Trophoblast cell (in vitro differentiated cells and primary cell): ENCODE results near the gene GRIK5.

Experiments
- DNase-seq, 2 donors: peaks; one replicate each; pipeline ENCODE4 v3.0.0-alpha.2; 2016
- H2AFZ ChIP-seq: 2 replicates; pipeline ENCODE4 v1.6.1; 2013; ENCODE audit warnings: low read length, moderate library complexity, mild to moderate bottlenecking; ENCODE audit not compliant: insufficient read depth, poor library complexity
- H2AK5ac ChIP-seq: 2 replicates; pipeline ENCODE4 v1.6.1; 2013; ENCODE audit warnings: mild to moderate bottlenecking, low read length
- H2BK120ac ChIP-seq: 2 replicates; pipeline ENCODE4 v1.6.1; 2013; ENCODE audit warnings: low read length, mild to moderate bottlenecking, moderate library complexity; ENCODE audit not compliant: insufficient read depth, poor library complexity
- H2BK12ac ChIP-seq: 2 replicates; pipeline ENCODE4 v1.6.1; 2013; ENCODE audit warnings: mild to moderate bottlenecking, low read length, moderate library complexity
- H2BK5ac ChIP-seq: 2 replicates; pipeline ENCODE4 v1.6.1; 2013; ENCODE audit warnings: low read length, low read depth, moderate library complexity, mild to moderate bottlenecking; ENCODE audit not compliant: poor library complexity
- H3K14ac ChIP-seq: 2 replicates; pipeline ENCODE4 v1.6.1; 2013; ENCODE audit warnings: mild to moderate bottlenecking, low read length
- H3K18ac ChIP-seq: 2 replicates; pipeline ENCODE4 v1.6.1; 2013; ENCODE audit warnings: mild to moderate bottlenecking, low read length
- H3K23ac ChIP-seq: 2 replicates; pipeline ENCODE4 v1.6.1; 2013; ENCODE audit warnings: low read length
- H3K27ac ChIP-seq: 2 replicates; pipeline ENCODE4 v1.5.1; 2013; ENCODE audit warnings: low read depth, mild to moderate bottlenecking, inconsistent platforms, low read length, moderate library complexity
- H3K27me3 ChIP-seq: 2 replicates; pipeline ENCODE4 v1.6.1; 2013; ENCODE audit warnings: inconsistent platforms, mild to moderate bottlenecking, low read length, moderate library complexity; ENCODE audit not compliant: insufficient read depth
- H3K36me3 ChIP-seq, 2 experiments: 1 replicate in 1 of 2; 2 replicates in 1 of 2; pipeline ENCODE4 v1.6.1; 2013; ENCODE audit warnings: low read length in 2 of 2, mild to moderate bottlenecking in 2 of 2, moderate library complexity in 1 of 2; ENCODE audit not compliant: insufficient read depth in 2 of 2, control insufficient read depth in 1 of 2
- H3K4ac ChIP-seq: 2 replicates; pipeline ENCODE4 v1.6.1; 2013; ENCODE audit warnings: low read depth, mild to moderate bottlenecking, low read length, moderate library complexity
- H3K4me1 ChIP-seq, 2 experiments: 1 replicate in 1 of 2; 2 replicates in 1 of 2; pipeline ENCODE4 v1.6.1; 2013; ENCODE audit warnings: low read length in 2 of 2, mild to moderate bottlenecking in 2 of 2, moderate library complexity in 1 of 2; ENCODE audit not compliant: insufficient read depth in 2 of 2, control insufficient read depth in 1 of 2
- H3K4me2 ChIP-seq: 2 replicates; pipeline ENCODE4 v1.6.1; 2013; ENCODE audit warnings: inconsistent platforms, mild to moderate bottlenecking, low read length, moderate library complexity
- H3K4me3 ChIP-seq: 2 replicates; pipeline ENCODE4 v1.5.1; 2013; ENCODE audit warnings: mild to moderate bottlenecking, low read depth, low read length, inconsistent platforms
- H3K79me1 ChIP-seq: one replicate; pipeline ENCODE4 v1.6.1; 2013; ENCODE audit warnings: low read length
- H3K79me2 ChIP-seq: 2 replicates; pipeline ENCODE4 v1.6.1; 2013; ENCODE audit warnings: low read length, mild to moderate bottlenecking; ENCODE audit not compliant: control insufficient read depth, insufficient read depth, poor library complexity
- H3K9ac ChIP-seq: 2 replicates; pipeline ENCODE4 v1.6.1; 2013; ENCODE audit warnings: mild to moderate bottlenecking, low read length
- H3K9me3 ChIP-seq: 2 replicates; pipeline ENCODE4 v1.6.1; 2013; ENCODE audit warnings: low read depth, mild to moderate bottlenecking, control low read depth, inconsistent platforms, low read length; ENCODE audit not compliant: insufficient read depth
- H4K12ac ChIP-seq: 2 replicates; pipeline ENCODE4 v1.6.1; 2013; ENCODE audit warnings: low read depth, mild to moderate bottlenecking, low read length, moderate library complexity
- H4K8ac ChIP-seq: 2 replicates; pipeline ENCODE4 v1.6.1; 2013; ENCODE audit warnings: low read depth, mild to moderate bottlenecking, low read length, moderate library complexity
- H4K91ac ChIP-seq: one replicate; pipeline ENCODE4 v1.6.1; 2013; ENCODE audit warnings: low read depth, mild to moderate bottlenecking, low read length, moderate library complexity
- WGBS: extraction: QIAGEN DNeasy Blood & Tissue Kit; methylation state at CpG from one replicate; pipeline ENCODE4 v1.1.7; 2013; ENCODE audit warnings: missing lambda C conversion rate; ENCODE audit not compliant: insufficient read length, insufficient coverage; ENCODE audit errors: extremely low coverage; 5-methylcytosine and 5-hydroxymethylcytosine counted together

Gene GRIK5

DNA sequence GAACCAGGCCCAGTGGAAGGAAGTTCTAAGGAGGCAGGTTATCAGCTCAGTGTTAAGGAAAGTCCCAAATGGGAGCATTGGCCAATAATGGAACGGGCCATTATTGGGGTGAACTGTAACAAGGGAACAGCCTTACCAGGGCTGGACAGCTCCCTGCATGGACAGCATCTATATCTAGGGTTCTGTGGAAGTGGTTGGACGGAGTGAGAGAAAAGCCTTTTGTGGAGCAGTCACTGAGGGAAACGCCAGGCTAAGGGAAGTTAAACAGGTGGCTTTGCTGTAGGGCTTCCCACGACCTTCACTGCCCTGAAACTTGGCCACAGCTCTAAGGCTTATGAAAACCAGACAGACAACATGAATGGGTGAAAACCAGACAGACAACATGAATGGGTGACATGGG, 45.2 kb upstream of the GRIK5 start:
- Histone ChIP-seq H3K79me1 (peaks cover 2% of the 10 kb centered on the region), H2BK120ac (no peak overlapping the region), H3K18ac (no peak overlapping the region), H3K4me2 (no peak overlapping the region), H3K14ac (no peak overlapping the region), H3K9me3 (peaks cover 2% of the 10 kb centered on the region), H4K8ac (no peak overlapping the region), H3K79me2 (no peaks in the 10 kb centered on the region), H2AK5ac (no peak overlapping the region), H3K23ac (no peak overlapping the region), H4K12ac (no peak overlapping the region), H3K27ac (no peak overlapping the region), H3K4me3 (no peak overlapping the region), H3K9ac (no peak overlapping the region), H3K4me1 (peaks cover 9 to 21% of the 10 kb centered on the region in 2 experiments), H3K27me3 (no peaks in the 10 kb centered on the region), H2BK5ac (no peak overlapping the region), H2AFZ (no peak overlapping the region), H3K36me3 (no peaks in the 10 kb centered on the region), H4K91ac (no peak overlapping the region), H3K4ac (no peak overlapping the region), H2BK12ac (no peak overlapping the region)
- WGBS = no CpG with 5 or more reads among the region's 4 CpGs
- no peak for DNase-seq

DNA sequence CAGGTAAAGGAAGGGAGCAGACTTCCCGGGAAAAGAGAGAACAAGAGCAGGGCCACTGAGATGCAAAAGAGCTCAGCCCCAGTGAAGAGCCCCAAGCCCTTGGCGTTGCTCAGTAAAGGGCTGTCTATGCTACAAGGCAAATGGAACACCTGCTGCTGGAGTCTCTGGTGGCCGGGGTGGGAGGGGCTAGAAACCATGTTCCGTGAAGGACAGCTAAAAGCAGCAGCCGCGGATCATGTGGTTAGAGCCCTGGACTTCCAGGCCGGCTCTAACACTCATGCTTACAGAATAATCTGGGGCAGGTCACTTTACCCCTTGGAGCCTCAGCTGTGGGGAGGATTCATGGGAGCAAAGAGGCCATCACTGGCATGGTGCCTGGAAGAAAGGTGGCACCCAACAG, 44.4 kb upstream of the GRIK5 start:
- H4K91ac ChIP-seq = peak overlapping the region; percentile 22
- peaks cover 2% of the 10 kb centered on the region for H3K9me3 ChIP-seq
- peaks cover 9 to 21% of the 10 kb centered on the region in 2 experiments for H3K4me1 ChIP-seq
- no peak overlapping the region for H2BK5ac ChIP-seq
- H2BK12ac ChIP-seq = no peak overlapping the region
- H3K4me2 ChIP-seq = no peak overlapping the region
- H3K27ac ChIP-seq = no peak overlapping the region
- no peak overlapping the region for H4K8ac ChIP-seq
- no peaks in the 10 kb centered on the region for H3K79me2 ChIP-seq
- no peak overlapping the region for H4K12ac ChIP-seq
- DNase-seq = no peak
- no peak overlapping the region for H3K4me3 ChIP-seq
- H3K27me3 ChIP-seq = no peaks in the 10 kb centered on the region
- no peak overlapping the region for H3K18ac ChIP-seq
- peaks cover 2% of the 10 kb centered on the region for H3K79me1 ChIP-seq
- H2AK5ac ChIP-seq = no peak overlapping the region
- H3K14ac ChIP-seq = no peak overlapping the region
- no peaks in the 10 kb centered on the region for H3K36me3 ChIP-seq
- no peak overlapping the region for H2AFZ ChIP-seq
- no peak overlapping the region for H3K4ac ChIP-seq
- no peak overlapping the region for H3K23ac ChIP-seq
- H3K9ac ChIP-seq = no peak overlapping the region
- H2BK120ac ChIP-seq = no peak overlapping the region
- no CpG with 5 or more reads among the region's 7 CpGs for WGBS

DNA sequence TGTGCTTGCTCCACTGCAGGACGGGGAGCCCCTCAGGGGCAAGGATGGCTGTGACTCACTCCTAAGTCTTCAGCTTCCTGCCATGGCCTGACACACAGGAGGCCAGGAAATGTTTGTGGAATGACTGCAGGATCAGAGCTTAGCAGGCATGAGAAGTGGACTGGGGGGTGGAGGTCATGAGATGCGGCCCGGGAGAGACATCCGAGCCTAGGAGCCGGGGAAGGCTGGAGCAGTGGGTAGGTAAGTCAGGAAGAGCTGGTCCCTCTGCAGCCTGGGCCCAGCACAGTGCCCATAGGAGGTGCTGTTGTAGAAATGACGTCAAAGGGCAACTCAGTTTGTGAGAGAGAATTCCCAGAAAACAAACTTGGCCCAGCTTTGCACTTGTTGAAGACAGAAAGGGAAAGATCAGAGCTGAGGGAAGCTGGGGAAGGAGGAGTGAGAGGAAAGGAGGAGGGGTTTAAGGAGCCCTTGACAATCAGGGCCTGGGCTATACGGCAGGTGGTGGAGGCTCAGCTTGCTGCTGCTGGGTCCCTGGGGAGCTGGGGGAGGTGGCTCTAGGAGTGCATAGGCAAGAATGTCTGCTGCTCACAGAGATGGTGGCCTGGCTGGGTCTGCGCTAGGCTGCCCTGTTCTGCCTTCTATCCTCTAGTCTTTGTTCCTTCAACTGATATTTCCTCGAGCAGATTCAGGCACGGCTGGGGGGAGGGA, 43.8 kb upstream of the GRIK5 start:
- no peak overlapping the region for H2AFZ ChIP-seq
- H3K27me3 ChIP-seq = no peaks in the 10 kb centered on the region
- H2BK120ac ChIP-seq = no peak overlapping the region
- no peak overlapping the region for H4K12ac ChIP-seq
- H3K9me3 ChIP-seq = peaks cover 2% of the 10 kb centered on the region
- H3K4me3 ChIP-seq = no peak overlapping the region
- peak overlapping the region; percentile 7 for H3K4me2 ChIP-seq
- peak; percentile 84 to 85 for DNase-seq
- peak overlapping the region; percentile 40 for H4K91ac ChIP-seq
- peaks cover 9 to 21% of the 10 kb centered on the region in 2 experiments for H3K4me1 ChIP-seq
- WGBS = no CpG with 5 or more reads among the region's 10 CpGs
- no peak overlapping the region for H3K9ac ChIP-seq
- peaks cover 2% of the 10 kb centered on the region for H3K79me1 ChIP-seq
- peak overlapping the region; percentile 9 for H3K18ac ChIP-seq
- no peaks in the 10 kb centered on the region for H3K79me2 ChIP-seq
- H4K8ac ChIP-seq = no peak overlapping the region
- no peaks in the 10 kb centered on the region for H3K36me3 ChIP-seq
- H2BK5ac ChIP-seq = no peak overlapping the region
- H2AK5ac ChIP-seq = no peak overlapping the region
- no peak overlapping the region for H3K23ac ChIP-seq
- H2BK12ac ChIP-seq = peak overlapping the region; percentile 16
- peak overlapping the region; percentile 62 for H3K27ac ChIP-seq
- no peak overlapping the region for H3K4ac ChIP-seq
- H3K14ac ChIP-seq = peak overlapping the region; percentile 29

DNA sequence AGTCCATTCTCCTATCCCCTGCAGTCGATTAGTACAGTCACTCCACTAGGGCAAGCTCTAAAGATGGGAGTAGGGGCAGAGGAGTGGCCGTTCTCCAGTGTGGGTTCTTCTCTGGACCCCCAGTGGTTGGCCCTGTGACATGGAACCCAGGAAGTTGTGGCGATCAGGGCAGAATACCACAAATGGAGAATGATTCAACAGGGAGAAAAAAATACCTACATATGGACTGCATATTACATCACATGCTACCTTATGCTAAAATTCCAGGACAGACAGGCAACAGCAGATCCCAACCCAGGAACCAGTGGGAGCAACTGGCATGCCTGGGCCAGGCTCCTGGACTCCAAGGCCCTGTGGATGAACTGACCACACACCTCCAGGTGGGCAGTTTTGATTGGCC, 41.8 kb upstream of the GRIK5 start:
- H3K23ac ChIP-seq = no peak overlapping the region

More for the DNA sequence above, 41.8 kb upstream of the GRIK5 start:
- Histone ChIP-seq H2BK12ac (no peak overlapping the region), H2AK5ac (no peak overlapping the region), H3K4me2 (no peak overlapping the region), H4K8ac (no peak overlapping the region), H3K9me3 (peaks cover 2% of the 10 kb centered on the region), H4K91ac (no peak overlapping the region), H4K12ac (no peak overlapping the region), H3K36me3 (no peaks in the 10 kb centered on the region), H2BK120ac (no peak overlapping the region), H3K9ac (no peak overlapping the region), H3K14ac (no peak overlapping the region), H3K18ac (no peak overlapping the region), H3K4ac (no peak overlapping the region), H3K27me3 (no peaks in the 10 kb centered on the region), H3K79me1 (peaks cover 2% of the 10 kb centered on the region), H3K79me2 (no peaks in the 10 kb centered on the region), H3K4me3 (no peak overlapping the region), H3K27ac (no peak overlapping the region), H3K4me1 (peaks cover 9 to 21% of the 10 kb centered on the region in 2 experiments), H2AFZ (no peak overlapping the region), H2BK5ac (no peak overlapping the region)
- WGBS = no CpG with 5 or more reads among the region's 3 CpGs
- DNase-seq = no peak
